ENCODE results near the gene MZF1.
A peak's percentile ranks its signal among the peaks of the same experiment; 100 is the strongest.
"Not testable (repeated sequence)": the region's sequence is repeated elsewhere in the genome, so short reads cannot be mapped to it uniquely, and the experiment has no call there.

MZF1 gene

GRCh38 chr19:58546019-58546530 lies 27.1 kb downstream of the MZF1 start:
- TF ChIP-seq CTCF (IDR thresholded peaks at IDR 0.05): no peak
- Histone ChIP-seq H3K27ac (peak overlapping the region; percentile 100), H3K4me1 (ENCODE audit: control insufficient read depth in 1 of 2, insufficient read depth in 1 of 2, low read depth in 1 of 2, low read length in 1 of 2) (peaks cover 27 to 32% of the 10 kb centered on the region in 2 experiments), H3K9me3 (no peaks in the 10 kb centered on the region), H3K36me3 (peaks cover 40% of the 10 kb centered on the region), H3K27me3 (peaks cover 7% of the 10 kb centered on the region), H3K4me3 (ENCODE audit: low read depth in 1 of 2, low read length in 1 of 2) (peak overlapping the region; percentile 82 to 90)

GRCh38 chr19:58545286-58546018 lies 27.7 kb downstream of the MZF1 start:
- H3K4me1 ChIP-seq (ENCODE audit: control insufficient read depth in 1 of 2, insufficient read depth in 1 of 2, low read depth in 1 of 2, low read length in 1 of 2): peaks cover 27 to 32% of the 10 kb centered on the region in 2 experiments
- peak overlapping the region; percentile 82 to 90 for H3K4me3 ChIP-seq (ENCODE audit: low read depth in 1 of 2, low read length in 1 of 2)
- H3K36me3 ChIP-seq: peaks cover 34% of the 10 kb centered on the region
- peaks cover 13% of the 10 kb centered on the region for H3K27me3 ChIP-seq
- peak overlapping the region; percentile 100 for H3K27ac ChIP-seq
- TF ChIP-seq CTCF (IDR thresholded peaks at IDR 0.05): no peak
- H3K9me3 ChIP-seq: no peaks in the 10 kb centered on the region

GRCh38 chr19:58544591-58545285 lies 28.4 kb downstream of the MZF1 start:
- H3K4me1 ChIP-seq (ENCODE audit: control insufficient read depth in 1 of 2, insufficient read depth in 1 of 2, low read depth in 1 of 2, low read length in 1 of 2): peaks cover 27 to 32% of the 10 kb centered on the region in 2 experiments
- peak overlapping the region; percentile 100 for H3K27ac ChIP-seq
- peaks cover 27% of the 10 kb centered on the region for H3K36me3 ChIP-seq

GRCh38 chr19:58543826-58544590 lies 29.1 kb downstream of the MZF1 start, which contains the start of gene TRIM28:
Gene TRIM28, plus strand, starts transcription at chr19:58544064. Its CDS starts 694 bp downstream, at chr19:58544758.
- peak within 1 kb of the TSS; percentile 100 for H3K27ac ChIP-seq
- H3K27me3 ChIP-seq: peaks cover 25% of the 10 kb centered on the region
- peak; percentile 3 for TF ChIP-seq CTCF (IDR thresholded peaks at IDR 0.05)
- peak within 1 kb of the TSS; percentile 82 to 90 for H3K4me3 ChIP-seq (ENCODE audit: low read depth in 1 of 2, low read length in 1 of 2)
- peaks cover 19% of the 10 kb centered on the region for H3K36me3 ChIP-seq
- peaks cover 27 to 32% of the 10 kb centered on the region in 2 experiments for H3K4me1 ChIP-seq (ENCODE audit: control insufficient read depth in 1 of 2, insufficient read depth in 1 of 2, low read depth in 1 of 2, low read length in 1 of 2)
- H3K9me3 ChIP-seq: no peaks in the 10 kb centered on the region

More at GRCh38 chr19:58544591-58545285, 28.4 kb downstream of the MZF1 start:
- Histone ChIP-seq H3K9me3 (no peaks in the 10 kb centered on the region), H3K27me3 (peaks cover 18% of the 10 kb centered on the region), H3K4me3 (ENCODE audit: low read depth in 1 of 2, low read length in 1 of 2) (peak overlapping the region; percentile 82 to 90)
- TF ChIP-seq CTCF (IDR thresholded peaks at IDR 0.05): peak; percentile 2

- peaks cover 37 to 43% of the 10 kb centered on the region in 2 experiments for H3K4me1 ChIP-seq (ENCODE audit: control insufficient read depth in 1 of 2, insufficient read depth in 1 of 2, low read depth in 1 of 2, low read length in 1 of 2)
- H3K9me3 ChIP-seq, H3K36me3 ChIP-seq, H3K27ac ChIP-seq: not testable (repeated sequence)
- peak overlapping the region in 1 of 2 experiments; percentile 71 for H3K4me3 ChIP-seq (ENCODE audit: low read depth in 1 of 2, low read length in 1 of 2)
- H3K27me3 ChIP-seq: peaks cover 37% of the 10 kb centered on the region
These were observed 30.3 kb downstream of the MZF1 start for GRCh38 chr19:58542641-58543372.

GRCh38 chr19:58539169-58539559 lies 34.0 kb downstream of the MZF1 start:
- Histone ChIP-seq H3K27me3 (peaks cover 49% of the 10 kb centered on the region), H3K4me1 (ENCODE audit: control insufficient read depth in 1 of 2, insufficient read depth in 1 of 2, low read depth in 1 of 2, low read length in 1 of 2) (peaks cover 18 to 22% of the 10 kb centered on the region in 2 experiments)
- H3K9me3 ChIP-seq; H3K4me3 ChIP-seq (ENCODE audit: low read depth in 1 of 2, low read length in 1 of 2); H3K27ac ChIP-seq; H3K36me3 ChIP-seq: not testable (repeated sequence)
